HepG2 (cell line): ENCODE results near the gene NFATC1.

Experiments used
- E2F1 ChIP-seq: sonication (generic); formaldehyde crosslinking; IDR thresholded peaks from 2 replicates; pipeline ENCODE4 v1.5.0; 2020; ENCODE audit warnings: missing genetic modification reagents
- EP300 ChIP-seq, 3 experiments: sonication (generic) in 1 of 3; formaldehyde crosslinking in 1 of 3; IDR thresholded peaks; 2 replicates each; pipeline versions ENCODE4 v1.5.1 to v1.6.1; 2011 to 2020; ENCODE audit warnings: low read depth in 2 of 3, low read length in 2 of 3, borderline replicate concordance in 1 of 3, improper control_type of control experiment in 1 of 3, mild to moderate bottlenecking in 1 of 3, missing genetic modification reagents in 1 of 3, moderate library complexity in 1 of 3
- GTF2F1 ChIP-seq: fragments of 150-350 bp; IDR thresholded peaks from 2 replicates; pipeline ENCODE4 v1.6.1; 2014; ENCODE audit warnings: low read length
- MAF1 ChIP-seq: sonication (generic); formaldehyde crosslinking; IDR thresholded peaks from 2 replicates; pipeline ENCODE4 v1.5.0; 2020; ENCODE audit warnings: missing genetic modification reagents, borderline replicate concordance
- POLR2AphosphoS5 ChIP-seq: IDR thresholded peaks from 2 replicates; pipeline ENCODE4 v1.6.1; 2012; ENCODE audit warnings: low read depth, low read length
- PTBP1 ChIP-seq: fragments of 200-400 bp; formaldehyde crosslinking; IDR thresholded peaks from 2 replicates; pipeline ENCODE4 v1.6.1; 2018; ENCODE audit warnings: low read length, low read depth; ENCODE audit not compliant: poor library complexity, severe bottlenecking
- ZNF251 ChIP-seq: sonication (generic); formaldehyde crosslinking; IDR thresholded peaks from 2 replicates; pipeline ENCODE4 v1.9.0; 2021; ENCODE audit warnings: mild to moderate bottlenecking, missing genetic modification reagents
- ZNF589 ChIP-seq: sonication (generic); formaldehyde crosslinking; conservative IDR thresholded peaks from 2 replicates; pipeline ENCODE4 v1.8.0; 2022; ENCODE audit warnings: mild to moderate bottlenecking, moderate library complexity, missing genetic modification reagents
- ZNF678 ChIP-seq: sonication (generic); formaldehyde crosslinking; IDR thresholded peaks from 2 replicates; pipeline ENCODE4 v1.4.0; 2020; ENCODE audit warnings: mild to moderate bottlenecking, missing genetic modification reagents
- TF ChIP-seq, protein P1 (sequence below): sonication (generic); formaldehyde crosslinking; IDR thresholded peaks from 2 replicates; pipeline ENCODE4 v1.5.0; 2020; ENCODE audit warnings: mild to moderate bottlenecking, missing genetic modification reagents, moderate library complexity
- TF ChIP-seq, protein P2 (sequence below): sonication (generic); formaldehyde crosslinking; IDR thresholded peaks from 2 replicates; pipeline ENCODE4 v1.4.0; 2020; ENCODE audit warnings: low read depth, missing genetic modification reagents
- TF ChIP-seq, protein P3 (sequence below), 2 experiments: IDR thresholded peaks; 2 replicates each; pipeline ENCODE4 v1.6.1; 2011 to 2012; ENCODE audit warnings: low read length in 2 of 2, borderline replicate concordance in 1 of 2, low read depth in 1 of 2, mild to moderate bottlenecking in 1 of 2, moderate library complexity in 1 of 2

DNA sequence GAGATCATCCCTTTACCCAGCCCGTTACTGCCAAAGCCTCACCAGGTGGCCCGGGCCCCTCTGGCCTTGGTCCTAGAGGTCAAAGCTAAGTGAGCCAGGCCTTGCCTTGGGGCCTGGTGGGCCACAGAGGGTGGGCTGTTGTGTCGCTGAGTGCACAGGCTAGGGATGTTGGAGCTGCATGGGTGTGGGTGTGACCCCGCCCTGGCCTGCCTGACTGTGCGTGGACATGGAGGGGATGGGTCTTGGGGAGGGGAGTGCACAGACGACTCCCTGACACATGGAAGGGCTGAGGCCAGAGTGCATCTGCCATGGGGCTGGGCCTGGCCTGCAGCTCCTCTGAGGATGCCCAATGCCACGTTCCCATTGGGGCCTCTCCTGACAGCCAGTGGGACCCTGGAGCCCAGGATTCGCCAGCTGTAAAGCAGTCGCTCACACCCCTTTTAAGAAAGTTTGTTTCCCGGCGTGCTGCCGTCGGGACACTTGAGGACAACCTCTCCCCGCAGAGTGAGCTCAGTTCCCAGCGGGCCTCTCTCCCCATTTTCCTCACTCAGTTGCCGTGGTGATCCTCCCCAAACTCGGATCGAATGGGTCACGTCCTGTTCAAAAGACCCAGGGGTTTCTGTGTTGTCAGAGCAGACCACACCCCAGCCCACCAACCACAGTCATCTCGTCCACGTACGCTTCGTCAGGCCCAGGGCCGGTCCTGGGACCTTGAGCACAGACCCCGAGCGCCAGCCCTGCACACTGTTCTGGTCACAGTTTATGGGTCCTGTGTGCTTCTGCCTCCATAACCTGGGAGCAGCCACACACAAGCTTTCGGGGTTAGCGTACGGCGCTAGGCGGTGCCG, 93.5 kb downstream of the NFATC1 start:
- TF ChIP-seq POLR2AphosphoS5 (no peak), ZNF251 (CRISPR knock-in tag) (no peak), ZNF589 (CRISPR knock-in tag) (no peak), MAF1 (no peak), GTF2F1 (no peak), PTBP1 (no peak), ZNF678 (no peak), E2F1 (CRISPR knock-in tag) (no peak), EP300 (IDR thresholded peaks at IDR 0.05; ENCODE audit: low read depth in 2 of 2, low read length in 2 of 2) (no peak), EP300 (CRISPR knock-in tag; IDR thresholded peaks at IDR 0.05; ENCODE audit: borderline replicate concordance) (no peak)
- TF ChIP-seq, protein P1, sequence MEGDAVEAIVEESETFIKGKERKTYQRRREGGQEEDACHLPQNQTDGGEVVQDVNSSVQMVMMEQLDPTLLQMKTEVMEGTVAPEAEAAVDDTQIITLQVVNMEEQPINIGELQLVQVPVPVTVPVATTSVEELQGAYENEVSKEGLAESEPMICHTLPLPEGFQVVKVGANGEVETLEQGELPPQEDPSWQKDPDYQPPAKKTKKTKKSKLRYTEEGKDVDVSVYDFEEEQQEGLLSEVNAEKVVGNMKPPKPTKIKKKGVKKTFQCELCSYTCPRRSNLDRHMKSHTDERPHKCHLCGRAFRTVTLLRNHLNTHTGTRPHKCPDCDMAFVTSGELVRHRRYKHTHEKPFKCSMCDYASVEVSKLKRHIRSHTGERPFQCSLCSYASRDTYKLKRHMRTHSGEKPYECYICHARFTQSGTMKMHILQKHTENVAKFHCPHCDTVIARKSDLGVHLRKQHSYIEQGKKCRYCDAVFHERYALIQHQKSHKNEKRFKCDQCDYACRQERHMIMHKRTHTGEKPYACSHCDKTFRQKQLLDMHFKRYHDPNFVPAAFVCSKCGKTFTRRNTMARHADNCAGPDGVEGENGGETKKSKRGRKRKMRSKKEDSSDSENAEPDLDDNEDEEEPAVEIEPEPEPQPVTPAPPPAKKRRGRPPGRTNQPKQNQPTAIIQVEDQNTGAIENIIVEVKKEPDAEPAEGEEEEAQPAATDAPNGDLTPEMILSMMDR (CRISPR knock-in tag): no peak
- TF ChIP-seq, protein P2, sequence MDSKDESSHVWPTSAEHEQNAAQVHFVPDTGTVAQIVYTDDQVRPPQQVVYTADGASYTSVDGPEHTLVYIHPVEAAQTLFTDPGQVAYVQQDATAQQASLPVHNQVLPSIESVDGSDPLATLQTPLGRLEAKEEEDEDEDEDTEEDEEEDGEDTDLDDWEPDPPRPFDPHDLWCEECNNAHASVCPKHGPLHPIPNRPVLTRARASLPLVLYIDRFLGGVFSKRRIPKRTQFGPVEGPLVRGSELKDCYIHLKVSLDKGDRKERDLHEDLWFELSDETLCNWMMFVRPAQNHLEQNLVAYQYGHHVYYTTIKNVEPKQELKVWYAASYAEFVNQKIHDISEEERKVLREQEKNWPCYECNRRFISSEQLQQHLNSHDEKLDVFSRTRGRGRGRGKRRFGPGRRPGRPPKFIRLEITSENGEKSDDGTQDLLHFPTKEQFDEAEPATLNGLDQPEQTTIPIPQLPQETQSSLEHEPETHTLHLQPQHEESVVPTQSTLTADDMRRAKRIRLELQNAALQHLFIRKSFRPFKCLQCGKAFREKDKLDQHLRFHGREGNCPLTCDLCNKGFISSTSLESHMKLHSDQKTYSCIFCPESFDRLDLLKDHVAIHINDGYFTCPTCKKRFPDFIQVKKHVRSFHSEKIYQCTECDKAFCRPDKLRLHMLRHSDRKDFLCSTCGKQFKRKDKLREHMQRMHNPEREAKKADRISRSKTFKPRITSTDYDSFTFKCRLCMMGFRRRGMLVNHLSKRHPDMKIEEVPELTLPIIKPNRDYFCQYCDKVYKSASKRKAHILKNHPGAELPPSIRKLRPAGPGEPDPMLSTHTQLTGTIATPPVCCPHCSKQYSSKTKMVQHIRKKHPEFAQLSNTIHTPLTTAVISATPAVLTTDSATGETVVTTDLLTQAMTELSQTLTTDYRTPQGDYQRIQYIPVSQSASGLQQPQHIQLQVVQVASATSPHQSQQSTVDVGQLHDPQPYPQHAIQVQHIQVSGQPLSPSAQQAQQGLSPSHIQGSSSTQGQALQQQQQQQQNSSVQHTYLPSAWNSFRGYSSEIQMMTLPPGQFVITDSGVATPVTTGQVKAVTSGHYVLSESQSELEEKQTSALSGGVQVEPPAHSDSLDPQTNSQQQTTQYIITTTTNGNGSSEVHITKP (CRISPR knock-in tag): no peak
- TF ChIP-seq, protein P3, sequence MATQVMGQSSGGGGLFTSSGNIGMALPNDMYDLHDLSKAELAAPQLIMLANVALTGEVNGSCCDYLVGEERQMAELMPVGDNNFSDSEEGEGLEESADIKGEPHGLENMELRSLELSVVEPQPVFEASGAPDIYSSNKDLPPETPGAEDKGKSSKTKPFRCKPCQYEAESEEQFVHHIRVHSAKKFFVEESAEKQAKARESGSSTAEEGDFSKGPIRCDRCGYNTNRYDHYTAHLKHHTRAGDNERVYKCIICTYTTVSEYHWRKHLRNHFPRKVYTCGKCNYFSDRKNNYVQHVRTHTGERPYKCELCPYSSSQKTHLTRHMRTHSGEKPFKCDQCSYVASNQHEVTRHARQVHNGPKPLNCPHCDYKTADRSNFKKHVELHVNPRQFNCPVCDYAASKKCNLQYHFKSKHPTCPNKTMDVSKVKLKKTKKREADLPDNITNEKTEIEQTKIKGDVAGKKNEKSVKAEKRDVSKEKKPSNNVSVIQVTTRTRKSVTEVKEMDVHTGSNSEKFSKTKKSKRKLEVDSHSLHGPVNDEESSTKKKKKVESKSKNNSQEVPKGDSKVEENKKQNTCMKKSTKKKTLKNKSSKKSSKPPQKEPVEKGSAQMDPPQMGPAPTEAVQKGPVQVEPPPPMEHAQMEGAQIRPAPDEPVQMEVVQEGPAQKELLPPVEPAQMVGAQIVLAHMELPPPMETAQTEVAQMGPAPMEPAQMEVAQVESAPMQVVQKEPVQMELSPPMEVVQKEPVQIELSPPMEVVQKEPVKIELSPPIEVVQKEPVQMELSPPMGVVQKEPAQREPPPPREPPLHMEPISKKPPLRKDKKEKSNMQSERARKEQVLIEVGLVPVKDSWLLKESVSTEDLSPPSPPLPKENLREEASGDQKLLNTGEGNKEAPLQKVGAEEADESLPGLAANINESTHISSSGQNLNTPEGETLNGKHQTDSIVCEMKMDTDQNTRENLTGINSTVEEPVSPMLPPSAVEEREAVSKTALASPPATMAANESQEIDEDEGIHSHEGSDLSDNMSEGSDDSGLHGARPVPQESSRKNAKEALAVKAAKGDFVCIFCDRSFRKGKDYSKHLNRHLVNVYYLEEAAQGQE (IDR thresholded peaks at IDR 0.05; ENCODE audit: borderline replicate concordance in 1 of 2, low read depth in 1 of 2, low read length in 2 of 2): no peak
